ENCODE measurements around the gene AAGAB.

The AAGAB gene

GRCh38 chr15:67187351-67187854 is 67.1 kb downstream of the AAGAB start:
- DNase-seq (ENCODE audit: low read depth): no peak

GRCh38 chr15:67186688-67187087 is 67.8 kb downstream of the AAGAB start:
- no peak for DNase-seq (ENCODE audit: low read depth)

GRCh38 chr15:67186226-67186649 is 68.2 kb downstream of the AAGAB start:
- DNase-seq (ENCODE audit: low read depth): no peak

GRCh38 chr15:67185621-67186225 is 68.7 kb downstream of the AAGAB start:
- DNase-seq (ENCODE audit: low read depth): no peak

- DNase-seq (ENCODE audit: low read depth): no peak
Measured at GRCh38 chr15:67185051-67185450, 69.4 kb downstream of the AAGAB start.

- no peak for DNase-seq (ENCODE audit: low read depth)
Measured at GRCh38 chr15:67184208-67184925, 70.1 kb downstream of the AAGAB start.

- DNase-seq (ENCODE audit: low read depth): no peak
Measured at GRCh38 chr15:67183443-67184169, 70.9 kb downstream of the AAGAB start.

GRCh38 chr15:67181221-67181639 is 73.2 kb downstream of the AAGAB start:
- DNase-seq (ENCODE audit: low read depth): no peak

- no peak for DNase-seq (ENCODE audit: low read depth)
Measured at GRCh38 chr15:67180514-67181191, 73.8 kb downstream of the AAGAB start.

- no peak for DNase-seq (ENCODE audit: low read depth)
Measured at GRCh38 chr15:67180035-67180434, 74.4 kb downstream of the AAGAB start.

- no peak for DNase-seq (ENCODE audit: low read depth)
Measured at GRCh38 chr15:67179411-67179995, 75.0 kb downstream of the AAGAB start.

GRCh38 chr15:67178569-67179210 is 75.8 kb downstream of the AAGAB start:
- DNase-seq (ENCODE audit: low read depth): no peak

GRCh38 chr15:67177752-67178151 is 76.7 kb downstream of the AAGAB start:
- no peak for DNase-seq (ENCODE audit: low read depth)

GRCh38 chr15:67176195-67176971 is 78.1 kb downstream of the AAGAB start:
- no peak for DNase-seq (ENCODE audit: low read depth)

GRCh38 chr15:67175643-67176071 is 78.8 kb downstream of the AAGAB start:
- DNase-seq (ENCODE audit: low read depth): no peak

- DNase-seq (ENCODE audit: low read depth): no peak
Measured at GRCh38 chr15:67174864-67175573, 79.4 kb downstream of the AAGAB start.

- no peak for DNase-seq (ENCODE audit: low read depth)
Measured at GRCh38 chr15:67174446-67174845, 80.0 kb downstream of the AAGAB start.

GRCh38 chr15:67173786-67174185 is 80.7 kb downstream of the AAGAB start:
- no peak for DNase-seq (ENCODE audit: low read depth)

GRCh38 chr15:67173005-67173404 is 81.5 kb downstream of the AAGAB start:
- no peak for DNase-seq (ENCODE audit: low read depth)

GRCh38 chr15:67172172-67172571 is 82.3 kb downstream of the AAGAB start:
- DNase-seq (ENCODE audit: low read depth): no peak

All from stimulated activated CD8-positive, alpha-beta memory T cell treated with anti-CD3 and anti-CD28 coated beads, Interleukin-15, amount 100 ng/mL, for 1 hour (primary cell).